Measurements from ENCODE around the gene STIL.
A peak's percentile ranks its signal among the peaks of the same experiment; 100 is the strongest.
"Not testable (repeated sequence)": the region's sequence is repeated elsewhere in the genome, so short reads cannot be mapped to it uniquely, and the experiment has no call there.

Gene STIL

GRCh38 chr1:47319968-47320367 is 6.0 kb upstream of the STIL start:
- DNase-seq (ENCODE audit: low spot score), result not testable (repeated sequence)

GRCh38 chr1:47317841-47318240 is 3.9 kb upstream of the STIL start:
- DNase-seq (ENCODE audit: low spot score), result no peak

- no peak for DNase-seq (ENCODE audit: low spot score)
These were observed 4.5 kb downstream of the STIL start for GRCh38 chr1:47309427-47309826.

- no peak for DNase-seq (ENCODE audit: low spot score)
These were observed 11.5 kb downstream of the STIL start for GRCh38 chr1:47302472-47302871.

GRCh38 chr1:47298025-47298699 is 15.8 kb downstream of the STIL start:
- DNase-seq (ENCODE audit: low spot score), result no peak

- no peak for DNase-seq (ENCODE audit: low spot score)
These were observed 18.4 kb downstream of the STIL start for GRCh38 chr1:47295579-47295978.

GRCh38 chr1:47294863-47295262 is 19.1 kb downstream of the STIL start:
- not testable (repeated sequence) for DNase-seq (ENCODE audit: low spot score)

- DNase-seq (ENCODE audit: low spot score), result not testable (repeated sequence)
These were observed 25.8 kb downstream of the STIL start for GRCh38 chr1:47288116-47288515.

- DNase-seq (ENCODE audit: low spot score), result no peak
These were observed 33.8 kb downstream of the STIL start for GRCh38 chr1:47280142-47280541.

- DNase-seq (ENCODE audit: low spot score), result no peak
These were observed 37.1 kb downstream of the STIL start for GRCh38 chr1:47276850-47277249.

GRCh38 chr1:47275811-47276210 is 38.1 kb downstream of the STIL start:
- DNase-seq (ENCODE audit: low spot score), result not testable (repeated sequence)

- not testable (repeated sequence) for DNase-seq (ENCODE audit: low spot score)
These were observed 48.4 kb downstream of the STIL start for GRCh38 chr1:47265529-47265928.

- peak; percentile 49 for DNase-seq (ENCODE audit: low spot score)
These were observed 51.0 kb downstream of the STIL start for GRCh38 chr1:47262787-47263413.

- DNase-seq (ENCODE audit: low spot score), result no peak
These were observed 56.7 kb downstream of the STIL start for GRCh38 chr1:47257224-47257623.

- no peak for DNase-seq (ENCODE audit: low spot score)
These were observed 61.2 kb downstream of the STIL start for GRCh38 chr1:47252795-47253194.

- no peak for DNase-seq (ENCODE audit: low spot score)
These were observed 61.6 kb downstream of the STIL start for GRCh38 chr1:47252369-47252768.

- DNase-seq (ENCODE audit: low spot score), result no peak
These were observed 64.2 kb downstream of the STIL start for GRCh38 chr1:47249755-47250154.

GRCh38 chr1:47244339-47244862 is 69.5 kb downstream of the STIL start:
- DNase-seq (ENCODE audit: low spot score), result no peak

GRCh38 chr1:47243910-47244309 is 70.0 kb downstream of the STIL start:
- no peak for DNase-seq (ENCODE audit: low spot score)

- DNase-seq (ENCODE audit: low spot score), result no peak
These were observed 72.5 kb downstream of the STIL start for GRCh38 chr1:47241114-47242113.

GRCh38 chr1:47238935-47239592 is 74.9 kb downstream of the STIL start:
- DNase-seq (ENCODE audit: low spot score), result no peak

GRCh38 chr1:47235806-47236205 is 78.1 kb downstream of the STIL start:
- DNase-seq (ENCODE audit: low spot score), result no peak

All from CD4-positive, alpha-beta T cell treated with Interleukin-2 at 100 ng/mL for 4 hours (primary cell).